Ishikawa (cell line): ENCODE data around the gene LINGO3.

Experiments used
- CEBPB ChIP-seq: IDR thresholded peaks from 2 replicates; pipeline ENCODE4 v1.6.1; 2012
- CREB1 ChIP-seq: IDR thresholded peaks from 2 replicates; pipeline ENCODE4 v1.6.1; 2012; ENCODE audit warnings: low read depth
- EGR1 ChIP-seq: IDR thresholded peaks from 2 replicates; pipeline ENCODE4 v1.6.1; 2012
- EP300 ChIP-seq: IDR thresholded peaks from 2 replicates; pipeline ENCODE4 v1.6.1; 2012; ENCODE audit warnings: borderline replicate concordance
- FOXM1 ChIP-seq: IDR thresholded peaks from 2 replicates; pipeline ENCODE4 v1.6.1; 2012; ENCODE audit warnings: low read depth, borderline replicate concordance
- MAX ChIP-seq: IDR thresholded peaks from 2 replicates; pipeline ENCODE4 v1.6.1; 2012
- NFIC ChIP-seq: IDR thresholded peaks from 2 replicates; pipeline ENCODE4 v1.6.1; 2012
- RAD21 ChIP-seq: IDR thresholded peaks from 2 replicates; pipeline ENCODE4 v1.6.1; 2012; ENCODE audit warnings: low read depth
- REST ChIP-seq: IDR thresholded peaks from 2 replicates; pipeline ENCODE4 v1.6.1; 2012; ENCODE audit warnings: low read depth, mild to moderate bottlenecking
- TAF1 ChIP-seq: IDR thresholded peaks from 2 replicates; pipeline ENCODE4 v1.6.1; 2012; ENCODE audit warnings: low read depth, mild to moderate bottlenecking
- TCF12 ChIP-seq: IDR thresholded peaks from 2 replicates; pipeline ENCODE4 v1.6.1; 2012; ENCODE audit warnings: low read depth
- TEAD4 ChIP-seq: IDR thresholded peaks from 2 replicates; pipeline ENCODE4 v1.6.1; 2012
- USF1 ChIP-seq: IDR thresholded peaks from 2 replicates; pipeline ENCODE4 v1.6.1; 2012
- YY1 ChIP-seq: IDR thresholded peaks from 2 replicates; pipeline ENCODE4 v1.6.1; 2012; ENCODE audit warnings: low read depth
- ZBTB7A ChIP-seq: IDR thresholded peaks from 2 replicates; pipeline ENCODE4 v1.6.1; 2012; ENCODE audit warnings: low read depth

Gene LINGO3

GRCh38 chr19:2333807-2334211 lies 25.9 kb upstream of the LINGO3 start:
- TF ChIP-seq MAX: no peak
- no peak for TF ChIP-seq TCF12
- no peak for TF ChIP-seq USF1
- no peak for TF ChIP-seq YY1
- no peak for TF ChIP-seq EGR1
- no peak for TF ChIP-seq TAF1
- no peak for TF ChIP-seq RAD21
- no peak for TF ChIP-seq CEBPB
- TF ChIP-seq ZBTB7A: no peak
- TF ChIP-seq TEAD4: no peak
- TF ChIP-seq NFIC: no peak
- no peak for TF ChIP-seq FOXM1
- TF ChIP-seq REST: no peak
- no peak for TF ChIP-seq EP300
- no peak for TF ChIP-seq CREB1

- no peak for TF ChIP-seq USF1
- TF ChIP-seq CREB1: no peak
- no peak for TF ChIP-seq TAF1
- TF ChIP-seq YY1: no peak
- no peak for TF ChIP-seq TEAD4
- TF ChIP-seq REST: no peak
- TF ChIP-seq CEBPB: no peak
- TF ChIP-seq FOXM1: no peak
- TF ChIP-seq EP300: no peak
- no peak for TF ChIP-seq RAD21
- TF ChIP-seq TCF12: no peak; the same call in 1 of the 2 replicates
- no peak for TF ChIP-seq ZBTB7A
Observed at GRCh38 chr19:2333027-2333806, 25.3 kb upstream of the LINGO3 start.

- no peak for TF ChIP-seq FOXM1
- no peak for TF ChIP-seq TAF1
- TF ChIP-seq REST: no peak
- TF ChIP-seq CEBPB: no peak
- TF ChIP-seq CREB1: no peak
- no peak for TF ChIP-seq TCF12
- no peak for TF ChIP-seq RAD21
- TF ChIP-seq NFIC: no peak
- TF ChIP-seq MAX: no peak
- TF ChIP-seq YY1: no peak
- TF ChIP-seq USF1: no peak
- TF ChIP-seq EP300: no peak
- no peak for TF ChIP-seq ZBTB7A
- TF ChIP-seq TEAD4: no peak
- TF ChIP-seq EGR1: no peak
Observed at GRCh38 chr19:2332341-2333026, 24.5 kb upstream of the LINGO3 start.
